ENCODE measurements around the gene SPAG7.
"Not testable (repeated sequence)": the region's sequence is repeated elsewhere in the genome, so short reads cannot be mapped to it uniquely, and the experiment has no call there.

SPAG7 gene

DNA sequence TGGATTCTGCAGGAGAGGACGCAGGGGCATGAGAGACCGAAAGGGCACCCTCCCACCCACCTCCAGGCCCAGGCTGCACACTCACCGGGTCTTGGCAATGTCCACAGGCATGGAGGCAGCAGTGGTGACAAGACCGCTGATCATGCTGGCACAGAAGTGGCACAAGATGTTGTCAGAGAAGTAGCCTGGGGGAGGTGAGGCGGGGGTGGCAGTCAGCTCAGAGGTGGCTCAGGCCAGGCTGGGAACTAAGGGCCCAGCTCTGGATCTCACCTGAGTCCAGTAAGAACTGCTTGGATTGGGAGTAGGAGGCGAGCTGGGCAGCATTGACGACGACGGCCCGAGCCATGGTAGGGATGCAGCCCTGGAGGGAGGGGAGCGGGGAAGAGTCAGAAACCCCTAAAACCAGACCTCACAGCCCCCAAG lies 29.5 kb downstream of the SPAG7 start:
- DNase-seq (ENCODE audit: low read depth): no peak

DNA sequence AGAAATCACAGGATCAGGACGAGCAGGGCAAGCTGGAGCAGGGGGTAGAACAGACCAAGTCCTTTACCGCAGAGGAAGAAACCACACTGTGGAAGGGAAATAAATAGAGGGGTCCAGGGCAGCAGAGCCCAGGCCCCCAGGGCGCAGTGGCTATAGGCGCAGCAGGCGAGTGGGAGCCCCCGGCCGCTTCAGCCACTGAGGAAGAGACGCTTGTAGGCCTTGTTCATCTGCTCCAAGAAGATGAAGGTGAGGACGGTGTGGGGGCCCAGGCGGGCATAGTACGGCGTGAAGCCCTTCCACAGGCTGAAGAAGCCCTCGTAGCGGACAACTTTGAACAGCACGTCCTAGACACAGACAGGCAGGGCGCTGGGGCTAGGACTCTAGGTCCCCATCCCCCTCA lies 30.1 kb downstream of the SPAG7 start:
- DNase-seq (ENCODE audit: low read depth): no peak

DNA sequence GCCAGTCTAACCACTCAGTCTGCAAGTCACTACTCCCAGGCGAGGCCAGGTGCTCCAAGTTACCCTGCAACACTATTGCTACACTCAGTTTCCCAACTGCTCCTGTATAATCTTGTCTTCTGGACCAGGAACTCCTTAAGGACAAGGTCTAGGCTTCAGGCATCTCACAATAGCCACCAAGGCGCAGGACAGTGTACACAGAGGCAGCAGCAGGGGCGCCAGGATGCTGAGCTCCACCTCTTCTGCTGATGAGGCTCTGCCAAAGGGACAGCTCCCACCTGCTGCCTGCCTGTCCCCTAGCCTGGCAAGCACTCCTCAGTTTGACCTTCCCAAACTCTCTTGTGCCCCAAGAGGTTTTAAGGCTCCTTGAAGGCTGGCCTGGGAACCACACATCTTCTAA lies 31.2 kb downstream of the SPAG7 start:
- no peak for DNase-seq (ENCODE audit: low read depth)

DNA sequence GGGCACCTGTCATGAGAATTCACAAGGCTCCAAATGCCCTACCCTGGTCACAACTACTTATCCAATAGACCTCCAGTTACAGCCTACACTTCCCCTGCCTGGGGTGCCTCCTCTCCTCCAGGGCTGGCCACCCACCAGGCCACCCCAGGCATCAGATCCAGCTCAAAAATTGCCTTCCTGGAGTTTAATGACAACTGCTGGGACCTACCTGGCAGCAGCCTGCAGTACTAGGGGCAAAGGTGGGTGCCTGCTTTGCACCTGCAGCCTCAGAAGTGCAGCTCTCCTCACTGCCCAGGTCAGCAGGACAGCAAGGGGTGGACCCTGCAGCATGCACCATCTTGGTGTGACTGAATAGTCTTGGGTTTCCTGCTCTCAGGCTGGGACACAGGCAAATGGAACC lies 32.0 kb downstream of the SPAG7 start:
- no peak for DNase-seq (ENCODE audit: low read depth)

DNA sequence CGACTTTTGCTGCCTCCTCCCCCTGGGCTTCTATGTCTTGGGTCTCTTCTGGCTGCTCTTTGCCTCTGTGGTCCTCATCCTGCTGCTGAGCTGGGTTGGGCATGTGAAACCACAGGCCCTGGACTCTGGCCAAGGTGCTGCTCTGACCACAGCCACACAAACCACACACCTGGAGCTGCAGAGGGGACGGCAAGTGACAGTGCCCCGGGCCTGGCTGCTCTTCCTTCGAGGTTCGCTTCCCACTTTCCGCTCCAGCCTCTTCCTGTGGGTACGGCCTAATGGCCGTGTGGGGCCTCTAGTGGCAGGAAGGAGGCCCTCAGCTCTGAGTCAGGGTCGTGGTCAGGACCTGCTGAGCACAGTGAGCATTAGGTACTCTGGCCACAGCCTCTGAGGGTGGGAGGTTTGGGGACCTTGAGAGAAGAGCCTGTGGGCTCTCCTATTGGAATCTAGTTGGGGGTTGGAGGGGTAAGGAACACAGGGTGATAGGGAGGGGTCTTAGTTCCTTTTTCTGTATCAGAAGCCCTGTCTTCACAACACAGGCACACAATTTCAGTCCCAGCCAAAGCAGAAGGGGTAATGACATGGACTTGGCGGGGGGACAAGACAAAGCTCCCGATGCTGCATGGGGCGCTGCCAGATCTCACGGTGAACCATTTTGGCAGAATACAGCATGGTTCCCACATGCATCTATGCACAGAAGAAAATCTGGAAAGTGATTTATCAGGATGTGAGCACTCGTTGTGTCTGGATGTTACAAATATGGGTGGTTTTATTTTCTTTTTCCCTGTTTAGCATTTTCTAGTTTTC lies 33.2 kb downstream of the SPAG7 start:
- DNase-seq (ENCODE audit: low read depth): no peak

DNA sequence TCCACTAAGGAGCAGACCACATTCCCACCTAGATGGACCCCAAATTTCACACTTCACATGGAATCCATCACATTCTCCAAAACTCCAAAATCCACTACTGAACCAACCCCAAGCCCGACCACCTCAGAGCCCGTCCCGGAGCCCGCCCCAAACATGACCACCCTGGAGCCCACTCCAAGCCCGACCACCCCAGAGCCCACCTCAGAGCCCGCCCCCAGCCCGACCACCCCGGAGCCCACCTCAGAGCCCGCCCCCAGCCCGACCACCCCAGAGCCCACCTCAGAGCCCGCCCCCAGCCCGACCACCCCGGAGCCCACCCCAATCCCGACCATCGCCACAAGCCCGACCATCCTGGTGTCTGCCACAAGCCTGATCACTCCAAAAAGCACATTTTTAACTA lies 34.0 kb downstream of the SPAG7 start:
- no peak for DNase-seq (ENCODE audit: low read depth)

DNA sequence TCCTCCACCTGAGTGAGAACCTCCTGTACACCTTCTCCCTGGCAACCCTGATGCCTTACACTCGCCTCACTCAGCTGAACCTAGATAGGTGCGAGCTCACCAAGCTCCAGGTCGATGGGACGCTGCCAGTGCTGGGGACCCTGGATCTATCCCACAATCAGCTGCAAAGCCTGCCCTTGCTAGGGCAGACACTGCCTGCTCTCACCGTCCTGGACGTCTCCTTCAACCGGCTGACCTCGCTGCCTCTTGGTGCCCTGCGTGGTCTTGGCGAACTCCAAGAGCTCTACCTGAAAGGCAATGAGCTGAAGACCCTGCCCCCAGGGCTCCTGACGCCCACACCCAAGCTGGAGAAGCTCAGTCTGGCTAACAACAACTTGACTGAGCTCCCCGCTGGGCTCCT lies 34.9 kb downstream of the SPAG7 start:
- DNase-seq (ENCODE audit: low read depth): no peak

DNA sequence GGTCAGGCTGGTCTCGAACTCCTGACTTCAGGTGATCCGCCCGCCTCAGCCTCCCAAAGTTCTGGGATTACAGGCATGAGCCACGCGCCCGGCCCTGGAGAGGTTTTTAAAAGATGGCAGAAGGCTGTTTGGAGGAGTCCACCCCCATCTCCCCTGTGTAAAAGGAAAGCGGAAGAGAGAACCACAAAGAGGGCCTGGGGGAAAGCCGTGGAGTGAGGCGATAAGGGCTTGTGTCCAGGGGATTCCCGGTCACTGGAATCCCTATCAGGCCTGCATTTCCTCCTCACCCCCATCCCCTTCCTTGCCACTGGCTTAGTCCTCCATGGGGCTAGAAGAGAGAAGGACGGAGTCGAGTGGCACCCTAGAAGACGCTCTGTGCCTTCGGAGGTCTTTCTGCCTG lies 35.7 kb downstream of the SPAG7 start, which contains the start of gene GP1BA:
TSS of gene GP1BA (plus strand) at position 315 of the 400 bp plus-strand sequence. CDS start 328 bp downstream, outside the sequence.
- DNase-seq (ENCODE audit: low read depth): no peak

DNA sequence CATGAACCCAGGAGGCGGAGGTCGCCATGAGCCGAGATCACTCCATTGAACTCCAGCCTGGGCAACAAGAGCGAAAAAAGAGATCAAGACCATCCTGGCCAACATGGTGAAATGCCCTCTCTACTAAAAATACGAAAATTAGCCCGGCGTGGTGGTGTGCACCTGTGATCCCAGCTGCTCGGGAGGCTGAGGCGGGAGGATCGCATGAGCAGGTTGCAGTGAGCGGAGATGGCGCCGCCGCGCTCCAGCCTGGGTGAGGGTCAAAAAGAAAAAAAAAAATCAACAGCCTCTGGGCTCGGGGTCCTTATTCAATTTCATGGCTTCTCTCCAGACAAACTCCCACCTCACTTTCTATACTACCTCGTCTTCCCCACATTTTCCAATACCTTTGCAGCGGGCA lies 38.7 kb downstream of the SPAG7 start:
- DNase-seq (ENCODE audit: low read depth): no peak

DNA sequence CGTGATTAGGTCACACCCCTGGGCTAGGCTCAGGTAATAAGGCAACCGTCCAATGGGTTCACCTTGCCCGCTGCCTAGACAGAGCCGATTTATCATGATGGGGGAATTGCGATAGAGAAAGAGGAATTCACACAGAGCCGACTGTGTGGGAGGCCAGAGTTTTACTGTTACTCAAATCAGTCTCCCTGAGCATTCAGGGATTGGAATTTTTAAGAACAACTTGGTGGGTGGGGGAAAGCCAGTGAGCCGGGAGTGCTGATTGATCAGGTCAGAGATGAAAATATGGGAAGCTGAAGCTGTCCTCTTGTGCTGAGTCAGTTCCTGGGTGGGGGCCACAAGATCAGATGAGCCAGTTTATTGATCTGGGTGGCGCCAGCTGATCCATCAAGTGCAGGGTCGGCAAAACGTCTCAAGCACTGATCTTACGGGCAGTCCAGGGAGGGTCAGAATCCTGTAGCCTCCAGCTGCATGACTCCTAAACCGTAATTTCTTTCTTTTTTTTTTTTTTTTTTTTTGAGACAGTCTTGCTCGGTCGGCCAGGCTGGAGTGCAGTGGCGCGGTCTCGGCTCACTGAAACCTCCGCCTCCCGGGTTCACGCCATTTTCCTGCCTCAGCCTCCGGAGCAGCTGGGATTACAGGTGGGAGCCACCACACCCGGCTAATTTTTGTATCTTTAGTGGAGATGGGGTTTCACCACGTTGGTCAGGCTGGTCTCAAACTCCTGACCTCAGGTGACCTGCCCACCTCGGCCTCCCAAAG lies 40.9 kb downstream of the SPAG7 start:
- not testable (repeated sequence) for DNase-seq (ENCODE audit: low read depth)

DNA sequence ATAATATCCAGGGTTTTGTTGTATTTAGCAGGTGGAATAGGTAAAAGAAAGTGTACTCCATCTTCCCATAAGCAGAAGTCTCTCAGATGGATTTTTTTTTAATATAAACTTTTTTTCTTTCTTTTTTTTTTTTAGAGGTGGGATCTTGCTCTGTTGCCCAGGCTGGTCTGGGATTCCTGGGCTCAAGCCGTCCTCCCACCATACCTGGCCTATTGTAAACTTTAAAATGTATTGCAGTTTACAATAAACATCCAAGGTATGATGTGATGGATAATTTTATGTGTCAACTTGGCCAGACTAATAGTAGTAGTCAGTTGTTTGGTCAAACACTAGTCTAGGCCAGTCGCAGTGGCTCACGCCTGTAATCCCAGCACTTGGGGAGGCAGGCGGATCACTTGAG lies 46.3 kb downstream of the SPAG7 start:
- no peak for DNase-seq (ENCODE audit: low read depth)

DNA sequence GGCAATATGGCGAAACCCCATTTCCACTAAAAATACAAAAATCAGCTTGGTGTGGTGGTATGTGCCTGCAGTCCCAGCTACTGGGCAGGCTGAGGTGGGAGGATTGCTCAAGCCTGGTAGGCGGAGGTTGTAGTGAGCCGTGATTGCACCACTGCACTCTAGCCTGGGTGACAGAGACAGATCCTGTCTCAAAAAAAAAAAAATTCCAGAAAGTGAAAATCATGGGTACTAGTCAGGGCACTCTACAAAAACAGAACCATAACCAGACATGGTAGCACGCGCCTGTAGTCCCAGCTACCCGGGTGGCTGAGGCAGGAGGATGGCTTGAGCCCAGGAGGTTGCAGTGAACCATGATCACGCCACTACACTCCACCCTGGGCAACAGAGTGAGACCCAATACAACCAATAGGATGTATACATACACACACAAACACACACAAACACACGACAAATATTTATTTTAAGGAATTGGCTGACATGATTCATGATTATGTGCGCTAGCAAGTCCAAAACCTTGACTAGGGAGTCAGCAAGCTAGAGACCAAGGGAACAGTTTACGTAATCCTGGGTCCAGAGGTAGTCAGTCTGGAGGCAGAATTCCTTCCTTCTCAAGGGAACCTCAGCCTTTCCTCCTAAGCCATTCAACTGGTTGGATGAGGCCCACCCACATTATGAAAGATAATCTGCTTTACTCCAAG lies 47.1 kb downstream of the SPAG7 start:
- no peak for DNase-seq (ENCODE audit: low read depth)

DNA sequence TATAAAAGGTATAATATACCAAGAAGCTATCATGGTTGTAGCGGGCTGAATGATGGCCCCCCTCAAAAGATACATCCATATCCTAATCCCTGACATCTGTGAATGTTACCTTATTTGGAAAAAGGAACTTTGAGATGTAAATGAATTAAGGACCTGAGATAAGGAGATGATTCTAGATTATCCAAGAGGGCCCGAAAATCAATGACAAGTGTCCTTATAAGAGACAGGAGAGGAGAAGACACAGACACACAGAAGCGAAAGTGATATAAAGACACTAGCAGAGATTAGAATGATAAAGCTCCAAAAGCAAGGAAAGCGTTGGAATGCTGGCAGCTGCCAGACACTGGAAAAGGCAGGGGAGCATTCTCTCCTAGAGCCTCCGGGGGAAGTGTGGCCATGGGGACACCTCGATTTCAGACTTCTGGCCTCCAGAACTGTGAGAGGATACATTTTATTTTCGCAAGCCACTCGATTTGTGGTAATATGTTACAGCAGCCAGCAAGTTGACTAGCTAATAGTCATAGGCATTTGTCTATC lies 48.0 kb downstream of the SPAG7 start:
- DNase-seq (ENCODE audit: low read depth): no peak

DNA sequence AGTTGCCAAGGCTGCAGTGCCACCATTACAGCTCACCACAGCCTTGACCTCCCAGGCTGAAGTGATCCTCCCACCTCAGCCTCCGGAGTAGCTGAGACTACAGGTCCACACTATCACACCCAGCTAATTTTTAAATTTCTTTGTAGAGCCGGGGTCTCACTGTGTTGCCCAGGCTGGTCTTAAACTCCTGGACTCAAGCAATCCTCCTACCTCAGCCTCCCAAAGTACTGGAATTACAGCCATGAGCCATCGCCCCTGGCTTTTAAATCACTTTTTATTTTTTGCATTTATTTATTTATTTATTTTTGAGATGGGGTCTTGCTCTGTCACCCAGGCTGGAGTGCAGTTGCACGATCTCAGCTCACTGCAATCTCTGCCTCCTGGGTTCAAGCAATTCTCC lies 53.1 kb downstream of the SPAG7 start:
- not testable (repeated sequence) for DNase-seq (ENCODE audit: low read depth)

DNA sequence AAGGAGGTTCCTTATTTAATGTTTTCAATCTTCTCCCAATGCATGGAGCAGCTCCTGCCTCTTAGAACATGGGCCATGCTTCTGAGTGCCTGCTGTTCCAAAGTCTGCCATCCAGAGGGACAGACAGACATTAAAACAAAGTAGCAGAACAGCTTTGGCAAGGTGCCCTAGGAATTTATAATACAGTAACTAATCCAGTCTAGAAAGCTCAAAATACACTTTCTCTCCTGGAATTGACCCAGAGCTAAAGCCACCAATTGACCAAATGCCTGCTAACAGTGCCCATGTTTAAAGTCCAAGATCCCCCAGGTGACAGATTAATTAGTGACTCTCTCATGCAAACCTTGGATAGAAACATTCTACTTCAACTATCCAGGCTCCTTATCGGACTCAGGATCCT lies 53.6 kb downstream of the SPAG7 start:
- DNase-seq (ENCODE audit: low read depth): no peak

Data from activated T-cell treated with anti-CD3 and anti-CD28 coated beads for 24 hours (primary cell).